MG63 (cell line): ENCODE data around the gene ZNF385A. TPM values are rescaled to one million over a fixed set of nuclear protein-coding genes. Genes with fewer than 3 reads are reported as not detected.

Experiments used
- DNase-seq: peaks from one replicate; pipeline ENCODE4 v3.0.0-alpha.2; 2020
- H3K27me3 ChIP-seq: fragments of 250-450 bp; sonication (Bioruptor Pico); 2 replicates; pipeline ENCODE4 v1.5.1; 2020; ENCODE audit warnings: mild to moderate bottlenecking, moderate library complexity
- H3K36me3 ChIP-seq: fragments of 250-450 bp; sonication (Bioruptor Pico); 2 replicates; pipeline ENCODE4 v1.5.1; 2020; ENCODE audit warnings: mild to moderate bottlenecking, moderate library complexity
- H3K4me3 ChIP-seq: fragments of 250-450 bp; sonication (Bioruptor Pico); 2 replicates; pipeline ENCODE4 v1.5.1; 2020; ENCODE audit warnings: mild to moderate bottlenecking, moderate library complexity
- H3K9me3 ChIP-seq: fragments of 250-450 bp; sonication (Bioruptor Pico); 2 replicates; pipeline ENCODE4 v1.5.1; 2020; ENCODE audit warnings: mild to moderate bottlenecking, moderate library complexity
- total RNA-seq: library from RNA; depleted of rRNA; stranded (reverse); fragments of >200 nt; shearing (Covaris generic); gene quantifications from 2 replicates; pipeline ENCODE4 v1.2.3, GENCODE V29; 2014; ENCODE audit warnings: low replicate concordance; rRNA removed

The ZNF385A gene
- total RNA-seq: 0.89 TPM in 1 of 2 replicates, not detected in the other

- H3K27me3 ChIP-seq: no peaks in the 10 kb centered on the region
- H3K36me3 ChIP-seq: no peaks in the 10 kb centered on the region
- H3K9me3 ChIP-seq: no peaks in the 10 kb centered on the region
- DNase-seq: no peak
- no peak within 1 kb of the TSS for H3K4me3 ChIP-seq
These were observed at the start of gene ZNF385A for GRCh38 chr12:54384591-54385041. Gene ZNF385A, minus strand, starts transcription at chr12:54384733. Its CDS starts 219 bp downstream, at chr12:54384514.

- Histone ChIP-seq H3K9me3 (no peaks in the 10 kb centered on the region), H3K4me3 (no peak overlapping the region), H3K27me3 (no peaks in the 10 kb centered on the region), H3K36me3 (no peaks in the 10 kb centered on the region)
- DNase-seq: no peak
These were observed 48.3 kb upstream of the ZNF385A start for GRCh38 chr12:54432815-54433164.

- H3K9me3 ChIP-seq: no peaks in the 10 kb centered on the region
- H3K4me3 ChIP-seq: no peak overlapping the region
- no peaks in the 10 kb centered on the region for H3K27me3 ChIP-seq
- no peaks in the 10 kb centered on the region for H3K36me3 ChIP-seq
- DNase-seq: peak; percentile 79
These were observed 47.6 kb upstream of the ZNF385A start for GRCh38 chr12:54431911-54432814.

- Histone ChIP-seq H3K27me3 (no peaks in the 10 kb centered on the region), H3K36me3 (no peaks in the 10 kb centered on the region), H3K4me3 (no peak overlapping the region), H3K9me3 (no peaks in the 10 kb centered on the region)
- DNase-seq: no peak
These were observed 46.0 kb upstream of the ZNF385A start for GRCh38 chr12:54430471-54431069.

GRCh38 chr12:54429014-54429471 lies 44.5 kb upstream of the ZNF385A start:
- Histone ChIP-seq H3K4me3 (no peak overlapping the region), H3K27me3 (no peaks in the 10 kb centered on the region), H3K36me3 (no peaks in the 10 kb centered on the region), H3K9me3 (no peaks in the 10 kb centered on the region)
- DNase-seq: no peak

GRCh38 chr12:54428050-54429013 lies 43.8 kb upstream of the ZNF385A start:
- H3K4me3 ChIP-seq: no peak overlapping the region
- H3K9me3 ChIP-seq: no peaks in the 10 kb centered on the region
- H3K27me3 ChIP-seq: no peaks in the 10 kb centered on the region
- H3K36me3 ChIP-seq: no peaks in the 10 kb centered on the region
- peak; percentile 79 for DNase-seq

- no peak overlapping the region for H3K4me3 ChIP-seq
- no peaks in the 10 kb centered on the region for H3K9me3 ChIP-seq
- no peaks in the 10 kb centered on the region for H3K27me3 ChIP-seq
- no peaks in the 10 kb centered on the region for H3K36me3 ChIP-seq
- no peak for DNase-seq
These were observed 42.6 kb upstream of the ZNF385A start for GRCh38 chr12:54427106-54427505.

- DNase-seq: no peak
- Histone ChIP-seq H3K27me3 (no peaks in the 10 kb centered on the region), H3K9me3 (no peaks in the 10 kb centered on the region), H3K4me3 (no peak overlapping the region), H3K36me3 (no peaks in the 10 kb centered on the region)
These were observed 42.2 kb upstream of the ZNF385A start for GRCh38 chr12:54426690-54427089.

- Histone ChIP-seq H3K4me3 (no peak overlapping the region), H3K36me3 (no peaks in the 10 kb centered on the region), H3K9me3 (no peaks in the 10 kb centered on the region), H3K27me3 (no peaks in the 10 kb centered on the region)
- no peak for DNase-seq
These were observed 41.2 kb upstream of the ZNF385A start for GRCh38 chr12:54425702-54426101.

GRCh38 chr12:54424224-54424623 lies 39.7 kb upstream of the ZNF385A start:
- Histone ChIP-seq H3K36me3 (no peaks in the 10 kb centered on the region), H3K27me3 (no peaks in the 10 kb centered on the region), H3K9me3 (no peaks in the 10 kb centered on the region), H3K4me3 (no peak overlapping the region)
- DNase-seq: no peak

GRCh38 chr12:54423816-54424150 lies 39.2 kb upstream of the ZNF385A start:
- H3K27me3 ChIP-seq: no peaks in the 10 kb centered on the region
- no peak overlapping the region for H3K4me3 ChIP-seq
- no peaks in the 10 kb centered on the region for H3K9me3 ChIP-seq
- no peak for DNase-seq
- no peaks in the 10 kb centered on the region for H3K36me3 ChIP-seq

GRCh38 chr12:54421879-54422250 lies 37.3 kb upstream of the ZNF385A start:
- Histone ChIP-seq H3K27me3 (no peaks in the 10 kb centered on the region), H3K4me3 (no peak overlapping the region), H3K9me3 (no peaks in the 10 kb centered on the region), H3K36me3 (peaks cover 2% of the 10 kb centered on the region)
- peak; percentile 34 for DNase-seq

GRCh38 chr12:54421175-54421878 lies 36.8 kb upstream of the ZNF385A start:
- Histone ChIP-seq H3K4me3 (no peak overlapping the region), H3K27me3 (no peaks in the 10 kb centered on the region), H3K36me3 (peaks cover 7% of the 10 kb centered on the region), H3K9me3 (no peaks in the 10 kb centered on the region)
- peak; percentile 85 for DNase-seq

GRCh38 chr12:54420766-54421144 lies 36.2 kb upstream of the ZNF385A start:
- Histone ChIP-seq H3K9me3 (no peaks in the 10 kb centered on the region), H3K4me3 (no peak overlapping the region), H3K27me3 (no peaks in the 10 kb centered on the region), H3K36me3 (peaks cover 10% of the 10 kb centered on the region)
- DNase-seq: peak; percentile 40

GRCh38 chr12:54419088-54419887 lies 34.8 kb upstream of the ZNF385A start, which contains the start of gene ITGA5:
Gene ITGA5, minus strand, starts transcription at chr12:54419266. Its CDS starts 68 bp downstream, at chr12:54419198.
- DNase-seq: peak; percentile 84
- Histone ChIP-seq H3K27me3 (no peaks in the 10 kb centered on the region), H3K9me3 (no peaks in the 10 kb centered on the region), H3K36me3 (peaks cover 10% of the 10 kb centered on the region), H3K4me3 (peak within 1 kb of the TSS; percentile 92)
